Lower leg skin (tissue), 4 donors: ENCODE results near the gene ZBTB40. TPM values are rescaled to one million over a fixed set of nuclear protein-coding genes. Genes with fewer than 3 reads are reported as not detected.

ENCODE experiments used
- DNase-seq, 2 donors: peaks; one replicate each; pipeline ENCODE4 v3.0.0-alpha.2; 2019; ENCODE audit warnings: low spot score in 2 of 2
- H3K4me3 ChIP-seq: fragments of 200-600 bp; sonication (generic); 2 replicates; pipeline ENCODE4 v1.5.1; 2017; ENCODE audit warnings: mild to moderate bottlenecking, low read depth; ENCODE audit not compliant: poor library complexity, severe bottlenecking
- POLR2A ChIP-seq, 2 donors: fragments of 450-650 bp; IDR thresholded peaks; one replicate each; pipeline ENCODE4 v1.6.1; 2016 to 2017; ENCODE audit warnings: antibody characterized with exemption in 2 of 2, mild to moderate bottlenecking in 1 of 2, moderate library complexity in 1 of 2
- WGBS, 2 donors: methylation state at CpG; one replicate each; pipeline ENCODE4 v1.1.5; 2018; 5-methylcytosine and 5-hydroxymethylcytosine counted together
- intact Hi-C: fragments of 100-400 bp; cut with DNase I; formaldehyde crosslinking; loops from one replicate; pipeline ENCODE4 v1.15.0; 2023; ENCODE audit warnings: low total_unique reads
- total RNA-seq, 4 donors: library from RNA; depleted of rRNA; stranded (reverse); fragments of >200 nt; gene quantifications; one replicate each; pipeline ENCODE4 v1.1.0, GENCODE V29; 2016
- TF ChIP-seq, protein P1 (sequence below), 3 donors: fragments of 450-650 bp; IDR thresholded peaks; one replicate each; pipeline ENCODE4 v1.5.1; 2016; ENCODE audit warnings: antibody characterized with exemption in 3 of 3, mild to moderate bottlenecking in 3 of 3, moderate library complexity in 2 of 3

ZBTB40 gene
- total RNA-seq, 4 donors from 2014 or later: 7.5 to 13.3 (median 12.4) TPM

DNA sequence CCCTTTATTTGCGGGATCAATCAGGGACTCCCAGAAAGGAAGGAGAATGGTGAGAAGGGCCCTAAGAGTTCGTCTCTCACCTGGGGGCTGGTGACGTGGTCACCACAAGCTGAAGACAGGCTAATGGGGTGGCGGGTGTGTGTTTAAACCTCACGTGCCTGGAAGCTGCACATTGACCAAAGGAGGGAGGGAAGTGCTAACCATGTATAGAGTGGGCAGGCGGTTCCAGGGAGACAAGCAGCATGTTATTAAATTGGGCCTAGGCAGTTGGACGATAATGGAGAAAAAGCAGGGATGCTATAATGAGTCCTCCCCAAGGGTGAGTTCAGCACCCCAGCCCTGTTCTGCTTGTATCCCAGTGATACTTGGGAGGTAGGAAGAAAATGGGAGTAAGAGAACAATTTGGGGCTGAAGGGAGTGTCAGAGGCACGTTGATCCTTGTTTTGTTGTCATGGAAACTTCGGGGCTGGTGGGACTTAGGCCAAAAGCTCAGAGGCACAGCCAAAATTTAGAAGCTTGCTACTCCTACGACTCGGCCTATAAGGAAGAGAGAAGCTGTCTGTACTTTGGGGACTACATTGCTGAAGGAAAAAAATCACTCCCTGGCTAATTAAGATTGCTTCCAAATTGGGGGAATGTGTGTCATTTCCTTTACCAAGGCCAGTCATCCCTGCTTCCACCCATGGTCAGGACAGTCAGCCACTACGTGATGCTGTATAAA is 78.4 kb downstream of the ZBTB40 start:
- H3K4me3 ChIP-seq: no peak overlapping the region
- intact Hi-C loops: no loop called here
- TF ChIP-seq, protein P1, sequence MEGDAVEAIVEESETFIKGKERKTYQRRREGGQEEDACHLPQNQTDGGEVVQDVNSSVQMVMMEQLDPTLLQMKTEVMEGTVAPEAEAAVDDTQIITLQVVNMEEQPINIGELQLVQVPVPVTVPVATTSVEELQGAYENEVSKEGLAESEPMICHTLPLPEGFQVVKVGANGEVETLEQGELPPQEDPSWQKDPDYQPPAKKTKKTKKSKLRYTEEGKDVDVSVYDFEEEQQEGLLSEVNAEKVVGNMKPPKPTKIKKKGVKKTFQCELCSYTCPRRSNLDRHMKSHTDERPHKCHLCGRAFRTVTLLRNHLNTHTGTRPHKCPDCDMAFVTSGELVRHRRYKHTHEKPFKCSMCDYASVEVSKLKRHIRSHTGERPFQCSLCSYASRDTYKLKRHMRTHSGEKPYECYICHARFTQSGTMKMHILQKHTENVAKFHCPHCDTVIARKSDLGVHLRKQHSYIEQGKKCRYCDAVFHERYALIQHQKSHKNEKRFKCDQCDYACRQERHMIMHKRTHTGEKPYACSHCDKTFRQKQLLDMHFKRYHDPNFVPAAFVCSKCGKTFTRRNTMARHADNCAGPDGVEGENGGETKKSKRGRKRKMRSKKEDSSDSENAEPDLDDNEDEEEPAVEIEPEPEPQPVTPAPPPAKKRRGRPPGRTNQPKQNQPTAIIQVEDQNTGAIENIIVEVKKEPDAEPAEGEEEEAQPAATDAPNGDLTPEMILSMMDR (IDR thresholded peaks at IDR 0.05): no peak
- TF ChIP-seq POLR2A (IDR thresholded peaks at IDR 0.05): no peak
- WGBS, 2 donors: 51 to 57% methylated on average over 12 of the region's 12 CpGs
- DNase-seq: no peak

DNA sequence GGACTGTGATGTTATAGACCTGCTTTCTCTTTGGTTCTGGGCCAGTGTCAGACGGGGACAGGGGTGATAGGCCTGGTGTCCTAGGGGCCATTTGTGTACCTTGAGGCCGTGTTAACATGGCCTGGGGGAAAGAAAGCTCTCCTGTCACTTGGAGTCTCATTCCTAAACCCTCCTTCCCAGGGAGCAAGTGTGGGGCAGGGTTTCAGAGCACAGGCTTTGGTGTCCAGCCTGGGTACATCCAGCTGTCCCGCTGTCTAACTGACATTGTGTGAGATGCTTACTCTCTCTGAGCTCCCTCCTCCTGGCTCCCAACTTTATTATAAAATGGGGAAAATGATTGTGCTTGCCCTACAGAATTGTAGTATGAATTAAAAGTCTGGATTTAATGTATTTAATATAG is 79.1 kb downstream of the ZBTB40 start:
- WGBS, 2 donors: 82 to 91% methylated on average over 3 of the region's 3 CpGs
- intact Hi-C loops: no loop called here
- no peak for TF ChIP-seq POLR2A (IDR thresholded peaks at IDR 0.05)
- TF ChIP-seq, protein P1 (IDR thresholded peaks at IDR 0.05): no peak
- no peak for DNase-seq
- no peak overlapping the region for H3K4me3 ChIP-seq

DNA sequence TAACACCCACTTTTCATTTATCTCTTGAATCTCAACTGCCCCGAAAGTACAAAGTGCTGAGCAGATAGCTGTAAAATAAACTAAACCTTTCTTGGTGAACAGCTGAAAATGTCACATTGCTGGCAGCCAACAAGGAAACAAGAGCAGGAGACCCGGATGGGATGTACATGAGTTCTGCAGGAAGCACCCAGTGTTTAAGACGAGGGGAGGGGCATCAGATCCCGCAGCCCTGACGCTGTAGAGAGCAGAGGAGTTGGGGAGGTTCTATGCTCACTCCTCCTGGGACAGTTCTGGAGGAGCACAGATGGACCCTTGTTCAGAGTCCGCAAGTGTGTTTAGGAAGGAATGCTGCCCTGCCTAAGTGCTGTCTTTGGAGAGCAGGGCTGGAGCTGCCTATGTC is 79.6 kb downstream of the ZBTB40 start:
- intact Hi-C loops: no loop called here
- TF ChIP-seq POLR2A (IDR thresholded peaks at IDR 0.05): no peak
- TF ChIP-seq, protein P1 (IDR thresholded peaks at IDR 0.05): no peak
- no peak for DNase-seq
- WGBS, 2 donors: 72 to 78% methylated on average over 6 of the region's 6 CpGs
- no peak overlapping the region for H3K4me3 ChIP-seq

DNA sequence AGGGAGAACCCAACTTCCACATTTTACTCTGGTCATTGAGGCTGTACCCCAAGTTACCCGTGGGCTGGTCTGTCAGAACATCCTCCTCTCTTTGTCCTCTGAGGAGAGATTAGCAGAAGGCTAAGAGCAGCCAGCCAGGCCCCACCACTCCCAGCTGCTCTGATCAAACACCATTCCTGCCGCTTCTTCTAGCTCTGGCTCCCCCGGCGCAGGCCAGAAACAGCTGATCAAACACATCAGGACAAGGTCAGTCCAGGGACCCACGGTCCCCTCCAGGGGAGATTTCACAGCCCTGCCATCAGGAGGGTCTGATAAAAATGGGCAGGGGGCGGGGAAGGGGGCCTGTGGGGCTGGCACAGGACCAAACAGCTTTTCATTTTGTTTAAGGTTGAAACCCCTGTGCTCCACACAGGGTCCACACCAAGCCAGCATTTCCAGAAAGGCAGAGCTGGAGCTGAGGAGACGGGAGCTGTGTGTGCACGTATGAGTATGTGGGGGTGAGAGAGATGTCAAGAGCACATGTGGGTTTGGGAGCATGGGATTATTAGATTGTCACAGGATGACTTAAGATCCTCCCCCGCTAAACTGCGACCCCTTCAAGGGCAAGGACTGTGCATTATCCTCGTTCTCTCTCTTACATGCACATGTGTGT is 81.7 kb downstream of the ZBTB40 start:
- 82 to 84% methylated on average over 11 of the region's 11 CpGs for WGBS, 2 donors

DNA sequence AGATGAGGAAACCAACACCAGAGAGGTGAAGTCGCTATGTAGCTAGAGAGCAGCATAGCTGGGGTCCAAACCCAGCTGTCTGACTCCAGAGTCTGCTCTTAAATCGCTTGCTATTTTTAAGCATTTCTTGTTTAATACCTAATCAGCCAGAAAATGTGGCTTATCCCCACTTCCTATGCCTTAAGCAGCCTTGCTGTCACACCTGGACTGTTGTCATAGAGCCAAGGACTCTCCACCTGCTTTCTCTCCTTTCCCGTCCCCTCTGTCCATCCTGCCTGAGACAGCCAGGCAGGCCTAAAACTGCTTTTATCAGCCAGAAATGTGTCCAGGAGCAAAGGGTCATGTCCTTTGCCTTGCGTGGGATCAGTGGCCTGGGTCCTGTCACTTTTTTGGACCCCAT is 83.3 kb downstream of the ZBTB40 start:
- no peak overlapping the region for H3K4me3 ChIP-seq
- no peak for DNase-seq
- TF ChIP-seq, protein P1 (IDR thresholded peaks at IDR 0.05): no peak
- no peak for TF ChIP-seq POLR2A (IDR thresholded peaks at IDR 0.05)
- 90 to 98% methylated on average over 4 of the region's 4 CpGs for WGBS, 2 donors
- intact Hi-C loops: no loop called here

More for the DNA sequence above, 81.7 kb downstream of the ZBTB40 start:
- TF ChIP-seq, protein P1 (IDR thresholded peaks at IDR 0.05): no peak
- no peak for TF ChIP-seq POLR2A (IDR thresholded peaks at IDR 0.05)
- intact Hi-C loops: no loop called here
- DNase-seq: no peak
- H3K4me3 ChIP-seq: no peak overlapping the region
